ENCODE measurements around the gene PPA1. TPM values are rescaled to one million over a fixed set of nuclear protein-coding genes. Genes with fewer than 3 reads are reported as not detected.
"Not testable (repeated sequence)": the region's sequence is repeated elsewhere in the genome, so short reads cannot be mapped to it uniquely, and the experiment has no call there.

The PPA1 gene
- total RNA-seq, 1 donor from 2014 or later = 192 TPM

GRCh38 chr10:70175516-70175915 is 57.7 kb downstream of the PPA1 start:
- intact Hi-C loops (cut with micrococcal nuclease) = no loop called here

GRCh38 chr10:70174058-70174741 is 59.0 kb downstream of the PPA1 start:
- intact Hi-C loops (cut with micrococcal nuclease) = loop anchor here (5.0 kb wide), 1 partner anchor 98 kb away; no protein-coding TSS in a partner anchor

DNA sequence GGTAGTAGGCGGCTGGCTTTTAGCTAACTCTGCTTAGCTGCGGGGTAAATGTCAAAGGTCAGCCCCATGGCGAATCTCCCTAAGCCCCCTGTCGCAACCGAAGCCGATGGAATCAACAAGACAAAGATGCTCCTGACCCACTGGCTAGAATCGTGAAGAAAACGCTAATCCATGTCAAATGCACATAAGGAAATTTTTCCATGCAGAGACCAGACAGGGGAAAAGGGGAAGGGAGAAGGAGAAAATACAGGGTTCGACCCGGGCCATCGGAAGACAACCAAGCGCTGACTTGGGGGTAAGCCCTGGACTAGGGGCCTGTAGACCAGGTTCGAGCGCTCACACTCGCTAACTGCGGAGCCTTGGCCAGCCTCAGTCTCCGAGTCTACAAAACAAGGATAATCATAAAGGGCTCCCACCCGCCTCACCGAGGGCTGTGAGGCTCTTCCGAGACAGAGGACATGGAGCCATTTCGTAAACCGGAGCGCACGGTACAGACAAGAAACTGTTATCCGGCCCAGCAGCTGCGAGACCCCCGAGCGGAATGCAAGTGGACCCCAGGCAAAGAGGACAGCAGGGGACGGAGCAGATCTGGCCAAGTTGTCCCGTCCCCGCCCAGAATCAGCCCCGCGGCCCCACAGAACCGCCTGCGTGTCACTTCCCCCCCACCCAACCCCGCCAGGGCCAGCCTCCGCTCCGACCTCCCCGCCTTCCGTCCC is 63.4 kb downstream of the PPA1 start:
- intact Hi-C loops (cut with micrococcal nuclease) = loop anchor here (1.0 to 10.0 kb wide), 9 partner anchors 8 to 765 kb away; partner anchors contain the start of genes LRRC20, PPA1 and TYSND1

- intact Hi-C loops (cut with micrococcal nuclease) = loop anchor here (10.0 kb wide), 1 partner anchor 764 kb away; no protein-coding TSS in a partner anchor
Observed at GRCh38 chr10:70169011-70169410, 64.2 kb downstream of the PPA1 start.

- intact Hi-C loops (cut with micrococcal nuclease) = loop anchor here (10.0 kb wide), 1 partner anchor 762 kb away; no protein-coding TSS in a partner anchor
Observed at GRCh38 chr10:70167246-70167645, 66.0 kb downstream of the PPA1 start.

GRCh38 chr10:70166394-70166793 is 66.8 kb downstream of the PPA1 start:
- intact Hi-C loops (cut with micrococcal nuclease) = loop anchor here (10.0 kb wide), 1 partner anchor 762 kb away; no protein-coding TSS in a partner anchor

DNA sequence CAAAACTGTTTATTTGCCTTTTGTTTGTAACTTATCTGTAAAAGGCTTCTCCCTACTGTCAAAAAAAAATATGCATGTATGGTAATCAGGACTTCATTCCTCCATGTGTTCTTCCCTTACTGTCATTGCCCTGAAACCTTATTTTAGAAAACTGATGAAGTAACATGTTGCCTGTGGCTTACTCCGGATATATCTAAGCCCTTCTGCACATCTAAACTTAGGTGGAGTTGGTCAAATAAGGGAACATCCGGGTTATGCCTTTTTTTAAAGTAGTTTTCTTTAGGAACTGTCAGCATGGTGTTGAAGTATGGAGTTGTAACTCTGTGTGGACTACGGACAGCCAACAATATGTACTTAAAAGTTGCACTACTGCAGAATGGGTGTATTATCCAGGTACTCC is 69.1 kb downstream of the PPA1 start:
- intact Hi-C loops (cut with micrococcal nuclease) = loop anchor here (10.0 kb wide), 1 partner anchor 759 kb away; no protein-coding TSS in a partner anchor

GRCh38 chr10:70163448-70163847 is 69.8 kb downstream of the PPA1 start:
- intact Hi-C loops (cut with micrococcal nuclease) = loop anchor here (1.0 to 10.0 kb wide), 4 partner anchors 17 to 759 kb away; partner anchors contain the start of genes EIF4EBP2 and TYSND1

DNA sequence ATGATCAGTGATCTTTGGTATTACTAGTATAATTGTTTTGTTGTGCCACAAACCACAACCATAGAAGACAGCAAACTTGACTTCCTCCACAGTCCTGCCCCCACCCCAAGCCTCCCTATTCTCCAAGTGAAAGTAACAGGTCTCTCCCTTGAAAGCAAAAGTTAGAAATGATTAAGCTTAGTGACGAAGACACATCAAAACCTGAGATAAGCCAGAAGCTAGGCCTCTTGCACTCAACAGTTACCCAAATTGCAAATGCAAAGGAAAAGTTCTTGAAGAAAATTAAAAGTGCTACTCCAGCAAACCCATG is 70.4 kb downstream of the PPA1 start:
- intact Hi-C loops (cut with micrococcal nuclease) = loop anchor here (1.0 to 10.0 kb wide), 6 partner anchors 7 to 758 kb away; partner anchors contain the start of genes EIF4EBP2, SAR1A and TYSND1

GRCh38 chr10:70162151-70162891 is 70.9 kb downstream of the PPA1 start:
- intact Hi-C loops (cut with micrococcal nuclease) = loop anchor here (1.0 to 10.0 kb wide), 5 partner anchors 8 to 758 kb away; partner anchors contain the start of genes EIF4EBP2 and SAR1A

DNA sequence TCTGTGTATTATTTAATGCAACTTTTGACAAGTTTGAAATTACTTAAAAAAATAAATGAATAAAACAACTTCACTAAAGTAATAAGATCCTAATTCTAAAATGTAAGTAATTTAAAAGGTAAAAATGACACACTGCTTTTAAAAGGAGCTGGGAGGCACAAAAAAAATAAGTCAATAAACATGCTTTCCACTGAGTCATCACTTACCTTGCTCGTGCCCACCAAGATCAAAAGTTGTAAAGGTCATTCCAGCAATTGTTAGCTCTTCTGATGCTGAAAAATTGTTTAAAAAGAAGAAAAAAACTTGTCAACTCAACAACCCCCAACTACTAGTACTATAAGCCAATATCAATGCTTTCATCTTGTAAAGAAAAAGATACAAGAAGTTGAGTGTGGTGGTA is 72.4 kb downstream of the PPA1 start:
- intact Hi-C loops (cut with micrococcal nuclease) = loop anchor here (10.0 kb wide), 1 partner anchor 756 kb away; no protein-coding TSS in a partner anchor

GRCh38 chr10:70159366-70159765 is 73.9 kb downstream of the PPA1 start:
- intact Hi-C loops (cut with micrococcal nuclease) = not testable (repeated sequence)

DNA sequence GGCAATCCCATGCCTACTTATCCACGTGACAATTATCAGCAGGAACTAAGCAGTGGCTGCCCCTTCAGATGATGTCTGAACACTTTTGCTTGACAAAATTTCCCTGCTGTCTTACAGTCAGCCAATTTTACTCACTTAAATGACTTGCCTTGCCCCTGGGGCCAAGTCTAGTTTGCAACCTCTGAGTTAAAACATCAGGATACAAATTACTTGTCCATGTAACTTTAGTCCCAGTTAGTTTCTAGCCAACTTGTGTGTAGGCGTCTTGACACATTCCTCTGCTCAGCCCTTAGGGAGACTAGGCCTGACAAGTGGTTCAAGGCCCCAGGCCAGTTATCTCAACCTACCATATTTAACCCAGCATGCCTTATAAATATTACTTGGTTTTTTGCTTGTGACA is 75.1 kb downstream of the PPA1 start:
- intact Hi-C loops (cut with micrococcal nuclease) = no loop called here

DNA sequence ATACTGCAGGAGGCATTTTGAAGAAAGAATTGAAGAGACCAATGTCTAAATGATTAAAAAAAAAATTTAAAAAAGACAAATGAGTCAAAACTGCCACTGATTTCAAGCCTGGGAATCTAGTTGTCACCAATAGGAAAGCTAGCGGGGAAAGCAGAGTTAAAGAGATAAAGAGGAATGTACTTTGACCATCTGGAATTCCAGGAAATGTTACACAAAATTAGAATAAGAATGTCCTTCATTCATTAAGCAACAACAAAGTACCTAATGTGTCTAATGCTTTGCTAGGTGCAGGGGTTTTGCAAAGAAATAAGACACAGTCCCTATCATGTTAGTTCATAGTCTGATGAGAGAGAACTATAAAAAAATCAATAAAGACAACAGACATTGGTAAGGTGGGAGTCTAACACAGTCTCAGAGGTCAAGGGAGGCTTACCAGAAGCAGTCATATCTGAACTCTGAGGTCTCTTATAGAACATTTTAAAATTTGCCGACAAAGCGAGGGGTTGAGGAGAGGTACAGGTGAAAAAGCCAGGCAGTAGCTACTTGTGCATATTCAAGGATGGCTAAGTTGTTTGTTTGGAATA is 77.9 kb downstream of the PPA1 start:
- intact Hi-C loops (cut with micrococcal nuclease) = no loop called here

Other genes with a start within 250 kb of the PPA1 start
- 3.4 and 3.5 TPM in 2 replicates for gene MACROH2A2, start 180.6 kb downstream of the PPA1 start, total RNA-seq
- 4.6 and 4.9 TPM in 2 replicates for gene AIFM2, start 100.6 kb downstream of the PPA1 start, total RNA-seq
- gene TYSND1, start 86.7 kb downstream of the PPA1 start, total RNA-seq = 10.1 and 10.7 TPM in 2 replicates
- gene SAR1A, start 62.9 kb downstream of the PPA1 start, total RNA-seq = 100.0 and 110 TPM in 2 replicates
- gene NPFFR1, start 50.6 kb upstream of the PPA1 start, total RNA-seq = not detected in 2 replicates
- 7.8 and 9.0 TPM in 2 replicates for gene LRRC20, start 149.2 kb upstream of the PPA1 start, total RNA-seq
- gene EIF4EBP2, start 170.7 kb upstream of the PPA1 start, total RNA-seq = 48.4 and 50.2 TPM in 2 replicates
- gene NODAL, start 208.3 kb upstream of the PPA1 start, total RNA-seq = not detected in 2 replicates
- 0.07 and 0.10 TPM in 2 replicates for gene PALD1, start 245.3 kb upstream of the PPA1 start, total RNA-seq

All from T-helper 1 cell treated with Interleukin-12 subunit alpha and Interleukin-12 subunit beta and Interleukin-4 antibody, amounts not matched to agents 30 ng/mL and 1 ng/mL, for 36 hours (primary cell).